G401 (cell line): ENCODE data around the gene RNPEP. TPM values are rescaled to one million over a fixed set of nuclear protein-coding genes. Genes with fewer than 3 reads are reported as not detected.
"Not testable (repeated sequence)": the region's sequence is repeated elsewhere in the genome, so short reads cannot be mapped to it uniquely, and the experiment has no call there.

Source experiments
- DNase-seq: peaks from one replicate; pipeline ENCODE4 v3.0.0-alpha.2; 2015; ENCODE audit warnings: low spot score
- in situ Hi-C: cut with HindIII; loops from 2 replicates; pipeline ENCODE4 v1.10.0; 2016; ENCODE audit warnings: low sequenced_read_pairs, mixed read lengths
- total RNA-seq: library from RNA; depleted of rRNA; stranded (reverse); fragments of >200 nt; shearing (Covaris generic); gene quantifications from 2 replicates; pipeline ENCODE4 v1.2.3, GENCODE V29; 2014

RNPEP gene
- total RNA-seq, 1 experiment from 2014 or later, result 79.5 TPM

DNA sequence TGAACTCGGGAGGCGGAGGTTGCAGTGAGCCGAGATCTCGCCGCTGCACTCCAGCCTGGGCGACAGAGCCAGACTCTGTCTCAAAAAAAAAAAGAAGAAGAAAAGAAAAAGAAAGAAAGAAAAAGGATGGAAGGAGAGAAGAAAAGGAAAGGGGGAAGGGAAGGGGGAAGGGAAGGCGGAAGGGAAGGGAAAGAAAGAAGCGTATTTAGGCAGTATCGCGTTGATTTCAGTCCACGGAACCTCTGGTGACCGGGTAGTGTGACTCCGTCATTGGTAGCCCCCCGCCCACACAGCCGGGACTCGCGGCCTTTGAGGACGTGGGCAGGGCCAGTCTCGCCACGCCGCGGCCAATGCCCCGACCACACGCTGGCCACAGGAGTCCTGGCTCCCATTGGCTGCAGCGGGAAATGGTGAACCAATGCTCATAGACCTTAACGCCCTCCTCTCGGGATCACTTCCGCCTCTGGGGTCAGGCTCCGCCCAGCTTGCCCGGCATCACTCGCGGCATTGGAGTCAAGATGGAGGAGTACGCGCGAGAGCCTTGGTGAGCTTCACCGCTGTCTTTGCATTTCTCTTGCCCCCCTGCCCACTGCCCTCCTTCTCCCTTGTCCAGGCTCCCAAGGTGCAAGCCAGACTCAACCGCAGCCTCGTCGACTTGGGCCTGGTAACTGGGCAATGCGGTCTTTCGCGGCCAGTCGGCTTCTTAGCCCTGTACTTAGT lies 27.3 kb upstream of the RNPEP start, which contains the start of gene TIMM17A:
Gene TIMM17A, plus strand, starts transcription at position 495 of the 720 bp plus-strand sequence. Its CDS starts 24 bp downstream, at position 519.
- DNase-seq, result peak; percentile 99
- in situ Hi-C loops, result no loop called here

DNA sequence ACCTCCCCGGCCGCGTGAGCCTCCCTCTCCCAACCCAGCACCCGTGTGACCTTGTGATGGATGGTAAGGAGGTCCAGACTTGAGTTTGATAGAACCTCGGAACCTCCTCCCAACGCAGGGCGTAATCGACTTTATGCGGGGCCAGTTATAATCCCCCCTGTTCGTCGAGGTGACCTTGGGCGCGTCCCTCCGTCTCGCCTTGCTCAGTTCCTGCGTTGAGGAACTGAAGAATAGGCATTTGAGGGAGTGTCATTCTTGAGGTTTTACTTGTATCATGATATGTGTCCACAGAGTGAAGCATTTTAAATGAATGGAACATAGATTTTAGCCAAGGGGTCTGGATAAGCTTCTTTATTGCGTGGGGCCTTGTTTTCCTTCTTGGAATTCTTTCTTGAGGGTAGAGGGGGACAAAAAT lies 26.7 kb upstream of the RNPEP start:
- in situ Hi-C loops, result no loop called here

GRCh38 chr1:201958348-201958747 lies 24.1 kb upstream of the RNPEP start:
- DNase-seq, result no peak
- in situ Hi-C loops, result no loop called here

More for the DNA sequence above, 26.7 kb upstream of the RNPEP start:
- no peak for DNase-seq

DNA sequence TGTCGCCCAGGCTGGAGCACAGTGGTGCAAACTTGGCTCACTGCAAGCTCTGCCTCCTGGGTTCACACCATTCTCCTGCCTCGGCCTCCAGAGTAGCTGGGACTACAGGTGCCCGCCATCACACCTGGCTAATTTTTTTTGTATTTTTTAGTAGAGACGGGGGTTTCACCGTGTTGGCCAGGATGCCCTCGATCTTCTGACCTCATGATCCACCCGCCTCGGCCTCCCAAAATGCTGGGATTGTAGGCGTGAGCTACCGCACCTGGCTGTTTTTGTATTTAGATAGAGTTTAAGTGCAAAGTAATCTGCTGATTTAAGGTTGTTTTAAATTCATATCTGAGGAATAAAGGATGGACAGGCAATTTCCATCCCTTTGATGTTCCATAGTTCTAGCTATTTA lies 20.1 kb upstream of the RNPEP start:
- in situ Hi-C loops, result not testable (repeated sequence)

GRCh38 chr1:201964261-201964660 lies 18.2 kb upstream of the RNPEP start:
- DNase-seq, result no peak
- in situ Hi-C loops, result no loop called here

More for the DNA sequence above, 20.1 kb upstream of the RNPEP start:
- not testable (repeated sequence) for DNase-seq

- in situ Hi-C loops, result no loop called here
- no peak for DNase-seq
Measured at GRCh38 chr1:201966171-201966570, 16.3 kb upstream of the RNPEP start.

GRCh38 chr1:201968202-201968925 lies 14.1 kb upstream of the RNPEP start:
- in situ Hi-C loops, result no loop called here
- DNase-seq, result no peak

GRCh38 chr1:201970334-201971159 lies 11.9 kb upstream of the RNPEP start:
- in situ Hi-C loops, result no loop called here
- DNase-seq, result no peak

- DNase-seq, result peak; percentile 71
- in situ Hi-C loops, result no loop called here
Measured at GRCh38 chr1:201982082-201982622, 296 bp upstream of the RNPEP start.

DNA sequence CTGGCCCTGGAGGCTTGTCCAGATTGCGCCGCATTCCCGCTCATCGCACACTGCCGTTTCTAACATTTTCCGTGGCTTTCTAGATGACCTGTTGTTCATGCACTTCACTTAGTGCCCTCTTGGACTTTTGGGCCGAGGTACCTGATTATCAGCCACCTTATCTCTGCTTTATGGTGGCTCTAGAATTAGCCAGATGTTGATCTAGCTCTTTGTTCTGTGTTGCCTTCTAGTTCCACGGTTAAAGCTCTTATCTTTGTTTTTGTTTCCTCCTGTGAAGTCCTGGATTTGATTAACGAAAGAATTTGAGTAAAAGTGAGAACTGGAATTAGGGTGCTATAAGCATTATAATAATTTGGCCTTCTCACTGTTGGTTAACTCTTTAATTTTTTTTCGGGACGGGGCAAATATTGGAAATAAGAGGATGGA lies 945 bp downstream of the RNPEP start:
- DNase-seq, result no peak
- in situ Hi-C loops, result no loop called here

DNA sequence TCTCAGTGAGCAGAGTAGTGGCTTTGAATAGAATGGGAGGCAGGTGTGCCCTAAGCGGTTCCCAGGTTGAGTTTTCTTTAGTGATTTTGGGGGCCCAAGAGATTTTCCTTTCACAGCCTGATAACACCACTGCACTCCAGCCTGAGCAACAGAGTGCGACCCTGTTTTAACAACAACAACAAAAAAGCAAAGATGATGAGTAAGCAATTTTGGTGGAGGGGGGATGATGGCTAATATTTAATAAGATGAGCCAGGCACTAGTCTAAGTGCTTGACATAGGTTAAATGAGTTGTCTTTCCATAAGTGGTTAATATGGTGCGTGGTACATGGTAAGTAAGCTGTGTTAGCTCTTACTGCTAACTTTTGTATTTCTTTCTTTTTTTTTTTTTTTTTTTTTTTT lies 2.0 kb downstream of the RNPEP start:
- in situ Hi-C loops, result no loop called here
- no peak for DNase-seq

DNA sequence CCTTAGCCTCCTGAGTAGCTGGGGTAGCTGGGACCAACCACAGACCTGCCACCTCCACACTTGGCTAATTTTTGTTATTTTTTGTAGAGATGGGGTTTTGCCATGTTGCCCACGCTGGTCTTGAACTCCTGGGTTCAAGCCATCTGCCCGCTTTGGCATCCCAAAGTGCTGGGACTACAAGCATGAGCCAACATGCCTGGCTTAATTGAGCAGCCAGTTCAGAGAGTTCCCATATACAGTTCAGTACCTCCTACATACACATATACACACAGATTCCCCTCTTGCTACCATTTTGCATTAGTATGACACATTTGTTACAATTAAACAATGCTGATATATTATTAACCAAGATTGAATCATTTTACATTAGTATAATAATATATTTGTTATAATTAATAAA lies 2.9 kb downstream of the RNPEP start:
- in situ Hi-C loops, result no loop called here
- DNase-seq, result no peak

DNA sequence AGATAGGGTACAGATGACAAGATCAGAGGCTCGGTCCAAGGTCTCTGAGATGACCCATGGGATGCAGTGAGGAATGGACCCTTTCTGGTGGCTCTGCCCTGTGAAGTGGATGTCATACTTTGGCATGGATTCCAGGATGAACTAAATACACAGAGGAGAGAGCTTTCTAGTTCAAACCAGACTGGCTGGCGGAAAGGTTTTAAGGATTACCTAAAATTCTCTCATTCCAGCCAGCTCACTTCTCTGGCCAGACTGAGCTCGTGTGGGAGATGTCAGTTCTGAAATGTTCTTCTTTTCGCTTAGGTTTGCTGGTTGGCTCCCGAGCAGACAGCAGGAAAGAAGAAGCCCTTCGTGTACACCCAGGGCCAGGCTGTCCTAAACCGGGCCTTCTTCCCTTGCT lies 6.2 kb downstream of the RNPEP start:
- DNase-seq, result no peak
- in situ Hi-C loops, result no loop called here

GRCh38 chr1:201989354-201990128 lies 7.1 kb downstream of the RNPEP start:
- no peak for DNase-seq
- in situ Hi-C loops, result no loop called here

GRCh38 chr1:201990427-201990826 lies 8.0 kb downstream of the RNPEP start:
- in situ Hi-C loops, result no loop called here
- DNase-seq, result no peak

- in situ Hi-C loops, result loop anchor here (25.0 kb wide), 1 partner anchor 138 kb away; the partner anchor contains the start of gene ARL8A
Measured at GRCh38 chr1:201999625-202000238, 17.3 kb downstream of the RNPEP start.

GRCh38 chr1:202002507-202002906 lies 20.1 kb downstream of the RNPEP start:
- DNase-seq, result no peak

More at GRCh38 chr1:201999625-202000238, 17.3 kb downstream of the RNPEP start:
- DNase-seq, result peak; percentile 66

GRCh38 chr1:202004711-202005110 lies 22.3 kb downstream of the RNPEP start:
- DNase-seq, result no peak
- in situ Hi-C loops, result loop anchor here (25.0 kb wide), 1 partner anchor 133 kb away; the partner anchor contains the start of gene ARL8A

More at GRCh38 chr1:202002507-202002906, 20.1 kb downstream of the RNPEP start:
- in situ Hi-C loops, result loop anchor here (25.0 kb wide), 1 partner anchor 135 kb away; the partner anchor contains the start of gene ARL8A
